Heart left ventricle (tissue), 16 donors: ENCODE data around the gene DCX. TPM values are rescaled to one million over a fixed set of nuclear protein-coding genes. Genes with fewer than 3 reads are reported as not detected.
A peak's percentile ranks its signal among the peaks of the same experiment; 100 is the strongest.

Experiments
- ATAC-seq, 4 donors: fragments of 200-7000 bp; cut with Tn5 transposase; one replicate each; pipeline ENCODE4 v1.9.1; 2020 to 2022; ENCODE audit warnings: moderate library complexity in 4 of 4, mild to moderate bottlenecking in 3 of 4, moderate number of reproducible peaks in 1 of 4
- DNase-seq, 5 donors: peaks; one replicate each; pipeline ENCODE4 v3.0.0-alpha.2; 2020
- H3K27ac ChIP-seq, 12 donors: fragments of 200-600 bp; sonication (generic) in 4 of 12; one replicate each; pipeline versions ENCODE4 v1.5.0 to v1.8.0; 2016 to 2022; ENCODE audit warnings: mild to moderate bottlenecking in 2 of 12
- H3K27me3 ChIP-seq, 9 donors: fragments of 200-600 bp; sonication (generic) in 2 of 9; one replicate each; pipeline versions ENCODE4 v1.5.1 to v1.8.0; 2016 to 2022; ENCODE audit warnings: mild to moderate bottlenecking in 3 of 9
- H3K36me3 ChIP-seq, 9 donors: fragments of 200-600 bp; sonication (generic) in 2 of 9; one replicate each; pipeline versions ENCODE4 v1.5.0 to v1.8.0; 2018 to 2022; ENCODE audit warnings: mild to moderate bottlenecking in 2 of 9
- H3K4me1 ChIP-seq, 12 donors: fragments of 200-600 bp; sonication (generic) in 4 of 12; one replicate each; pipeline versions ENCODE4 v1.5.0 to v1.8.0; 2016 to 2022; ENCODE audit warnings: mild to moderate bottlenecking in 3 of 12
- H3K4me3 ChIP-seq, 12 donors: fragments of 200-600 bp; sonication (generic) in 4 of 12; one replicate each; pipeline versions ENCODE4 v1.5.0 to v1.8.0; 2017 to 2022; ENCODE audit warnings: mild to moderate bottlenecking in 9 of 12, moderate library complexity in 4 of 12
- H3K9me3 ChIP-seq, 12 donors: fragments of 200-600 bp; sonication (generic) in 4 of 12; one replicate each; pipeline versions ENCODE4 v1.5.0 to v1.8.0; 2016 to 2022; ENCODE audit warnings: mild to moderate bottlenecking in 1 of 12
- POLR2A ChIP-seq, 2 donors: fragments of 450-650 bp; IDR thresholded peaks; one replicate each; pipeline ENCODE4 v1.6.1; 2017; ENCODE audit warnings: antibody characterized with exemption in 2 of 2, mild to moderate bottlenecking in 2 of 2, moderate library complexity in 2 of 2
- WGBS, 4 donors: extraction: QIAGEN DNeasy Blood & Tissue Kit in 2 of 4; methylation state at CpG; one replicate each; pipeline versions ENCODE4 v1.1.5 to v1.1.7; 2013 to 2018; 5-methylcytosine and 5-hydroxymethylcytosine counted together
- intact Hi-C, 10 donors: fragments of 100-400 bp; cut with DNase I; formaldehyde crosslinking; loops; one replicate each; pipeline versions ENCODE4 v1.11.1 to v1.14.2; 2022
- polyA plus RNA-seq, 2 donors: library from polyadenylated mRNA; stranded (reverse); fragments of 200-250 nt; gene quantifications; one replicate each; pipeline ENCODE4 v1.2.3, GENCODE V29; 2013
- total RNA-seq, 9 donors: library from RNA; depleted of rRNA in 2 of 9; stranded (reverse); fragments of >200 nt in 2 of 9; fragmentation: NEBNext Ultra II Directional in 3 of 9; extraction: Animal tissue kit (Norgen Biotek cat#: 25700) in 3 of 9; gene quantifications; one replicate each; pipeline versions ENCODE4 v1.1.0 to v1.2.4, GENCODE V29; 2016 to 2023
- TF ChIP-seq, protein P1 (sequence below), 12 donors: fragments of 200-600 bp; sonication (generic) in 4 of 12; IDR thresholded peaks; one replicate each; pipeline versions ENCODE4 v1.5.0 to v1.8.0; 2018 to 2022; ENCODE audit warnings: antibody characterized with exemption in 12 of 12, mild to moderate bottlenecking in 5 of 12
- donor health status: ischemic (EF 13 %, LVEDD 7.1; RV severe dilation, severe dysfunction).
- donor health status: healthy with polysubstance abuse.
- donor health status: DM: no; HTN: yes; CAD: no.
- donor health status: DM: no; HTN: no; CAD: no.
- donor health status: ischemic (EF 25% LVEDD 6.9; RV normal size, moderate dysfunction).
- donor health status: ischemic (EF 25% LVEDD 5.7; RV mildly dilated, moderate dysfunction).
- donor health status: healthy.
- donor health status: DM: yes; HTN: yes; CAD: no.
- donor health status: ischemic (EF 35%, LVEDD 5.7; RV mildly dilated, moderate dysfunction).
- donor health status: nonischemic (EF 11% LVEDD 7.7; RV severe dilation, severe dysfunction).
- donor health status: DM: yes; HTN: yes; CAD: no.
- donor health status: PGD.
- donor health status: ischemic (EF 29% LVEDD 5.4; RV normal size, mild dysfunction).
- donor health status: nonischemic (EF 23%, LVEDD 6.1; RV moderate dilation, normal function).

DCX gene
- total and polyA plus RNA-seq, 11 donors = 0.04 to 0.09 (median 0.07) TPM; not detected in 7

DNA sequence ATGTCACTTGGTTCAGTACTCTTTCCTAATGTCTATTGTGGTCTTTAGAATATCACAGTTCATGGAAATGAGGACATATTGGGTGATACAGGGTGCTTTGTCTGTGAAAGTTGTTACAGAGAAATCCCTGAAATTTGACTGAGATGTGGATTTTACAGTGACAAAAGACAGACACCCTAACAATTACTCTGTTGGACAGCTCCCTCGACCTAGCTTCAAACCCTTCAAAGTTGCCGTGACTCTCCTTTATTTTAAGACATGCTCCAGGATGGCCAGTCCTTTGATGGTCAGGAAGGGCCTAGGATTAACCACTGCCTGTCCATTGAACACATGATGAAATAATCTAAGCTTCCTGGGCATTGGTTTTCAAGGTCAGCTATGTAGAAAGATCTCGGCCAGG lies 4.0 kb downstream of the DCX start:
- Histone ChIP-seq H3K27ac (no peak overlapping the region), H3K4me1 (no peaks in the 10 kb centered on the region), H3K4me3 (no peak overlapping the region), H3K36me3 (no peaks in the 10 kb centered on the region), H3K9me3 (no peaks in the 10 kb centered on the region), H3K27me3 (peaks cover 0 to 33% (median 0%) of the 10 kb centered on the region in 9 donors)
- ATAC-seq (no peak), DNase-seq (no peak)
- WGBS, 4 donors = 11 to 38% (median 20%) methylated on average over 2 to 3 of the region's 3 CpGs
- TF ChIP-seq POLR2A (IDR thresholded peaks at IDR 0.05) = no peak
- TF ChIP-seq, protein P1, sequence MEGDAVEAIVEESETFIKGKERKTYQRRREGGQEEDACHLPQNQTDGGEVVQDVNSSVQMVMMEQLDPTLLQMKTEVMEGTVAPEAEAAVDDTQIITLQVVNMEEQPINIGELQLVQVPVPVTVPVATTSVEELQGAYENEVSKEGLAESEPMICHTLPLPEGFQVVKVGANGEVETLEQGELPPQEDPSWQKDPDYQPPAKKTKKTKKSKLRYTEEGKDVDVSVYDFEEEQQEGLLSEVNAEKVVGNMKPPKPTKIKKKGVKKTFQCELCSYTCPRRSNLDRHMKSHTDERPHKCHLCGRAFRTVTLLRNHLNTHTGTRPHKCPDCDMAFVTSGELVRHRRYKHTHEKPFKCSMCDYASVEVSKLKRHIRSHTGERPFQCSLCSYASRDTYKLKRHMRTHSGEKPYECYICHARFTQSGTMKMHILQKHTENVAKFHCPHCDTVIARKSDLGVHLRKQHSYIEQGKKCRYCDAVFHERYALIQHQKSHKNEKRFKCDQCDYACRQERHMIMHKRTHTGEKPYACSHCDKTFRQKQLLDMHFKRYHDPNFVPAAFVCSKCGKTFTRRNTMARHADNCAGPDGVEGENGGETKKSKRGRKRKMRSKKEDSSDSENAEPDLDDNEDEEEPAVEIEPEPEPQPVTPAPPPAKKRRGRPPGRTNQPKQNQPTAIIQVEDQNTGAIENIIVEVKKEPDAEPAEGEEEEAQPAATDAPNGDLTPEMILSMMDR (IDR thresholded peaks at IDR 0.05) = no peak
- intact Hi-C loops = no loop called here

DNA sequence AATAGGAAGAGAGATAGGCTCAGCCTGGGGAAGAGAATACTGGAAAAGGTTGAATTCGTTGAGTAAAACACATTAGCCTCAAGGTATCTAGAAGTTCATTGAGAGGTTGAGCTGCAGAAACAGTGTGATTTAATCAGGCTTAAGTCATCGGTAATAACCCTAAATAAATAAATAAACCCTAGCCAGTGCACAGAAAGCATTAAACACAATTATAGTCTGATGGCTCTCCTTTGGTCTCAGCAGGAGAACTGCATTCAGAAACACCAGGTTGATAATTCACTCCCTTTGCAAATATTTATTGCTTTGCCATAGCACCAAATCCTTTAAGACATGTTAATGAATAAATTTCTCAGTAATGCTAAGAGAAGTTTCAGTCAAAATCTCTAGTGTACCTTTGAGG lies 9.6 kb downstream of the DCX start:
- no peaks in the 10 kb centered on the region for H3K36me3 ChIP-seq
- DNase-seq (no peak), ATAC-seq (no peak)
- TF ChIP-seq, protein P1 (IDR thresholded peaks at IDR 0.05) = no peak
- no peak for TF ChIP-seq POLR2A (IDR thresholded peaks at IDR 0.05)
- no peaks in the 10 kb centered on the region for H3K4me1 ChIP-seq
- no peak overlapping the region for H3K4me3 ChIP-seq
- H3K27me3 ChIP-seq = peaks cover 0 to 20% (median 0%) of the 10 kb centered on the region in 9 donors
- no peaks in the 10 kb centered on the region for H3K9me3 ChIP-seq
- intact Hi-C loops = no loop called here
- 45 to 67% (median 61%) methylated on average over 2 of the region's 2 CpGs for WGBS, 4 donors
- H3K27ac ChIP-seq = no peak overlapping the region

DNA sequence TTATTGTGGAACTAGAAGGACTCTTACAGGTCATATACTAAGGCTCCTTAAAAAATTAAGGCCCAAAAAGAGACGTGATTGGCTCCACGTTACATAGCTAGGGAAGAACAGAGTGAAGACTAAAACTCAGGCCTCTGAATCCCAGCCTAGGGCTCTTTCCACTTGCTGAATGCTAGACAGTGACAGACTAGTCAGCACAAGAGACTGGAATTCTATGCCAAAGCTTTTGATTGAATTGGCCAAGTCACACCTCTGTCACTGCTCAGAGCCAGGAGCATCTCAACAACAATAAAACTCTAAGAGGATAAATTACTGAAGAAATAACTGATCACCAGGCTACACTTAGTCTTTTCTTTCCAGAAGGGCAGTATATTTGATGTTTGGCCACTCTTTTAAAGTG lies 16.8 kb downstream of the DCX start:
- TF ChIP-seq, protein P1 (IDR thresholded peaks at IDR 0.05) = no peak
- TF ChIP-seq POLR2A (IDR thresholded peaks at IDR 0.05) = no peak
- peak overlapping the region in 3 of 12 donors; percentile 30 to 53 (median 43) for H3K27ac ChIP-seq
- peak in 2 of 4 donors; percentile 38 to 62 for ATAC-seq

DNA sequence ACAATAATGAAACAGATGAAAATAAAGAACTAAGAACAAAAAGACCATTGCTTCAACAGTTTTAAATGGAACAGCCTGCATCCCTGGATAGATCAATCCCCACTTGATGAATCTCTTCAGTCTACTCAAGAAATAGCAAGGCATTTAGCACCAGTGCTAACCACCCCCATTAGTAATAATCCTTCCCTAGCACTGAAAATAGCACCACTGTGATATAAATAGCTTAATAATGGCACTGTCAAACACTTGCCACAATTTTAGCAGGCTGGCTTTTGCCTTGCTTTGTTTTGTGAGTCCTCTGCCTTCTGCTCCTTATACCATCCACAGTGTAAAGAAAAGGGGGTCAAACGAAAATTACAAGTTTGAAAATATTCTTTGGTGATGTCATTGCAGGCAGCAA lies 17.4 kb downstream of the DCX start:
- Histone ChIP-seq H3K4me3 (no peak overlapping the region), H3K9me3 (no peaks in the 10 kb centered on the region), H3K27ac (peak overlapping the region in 4 of 12 donors; percentile 16 to 53 (median 36)), H3K27me3 (peaks cover 0 to 15% (median 0%) of the 10 kb centered on the region in 9 donors), H3K4me1 (peaks cover 0 to 3% (median 0%) of the 10 kb centered on the region in 12 donors), H3K36me3 (no peaks in the 10 kb centered on the region)
- ATAC-seq (peak; percentile 62 to 71 (median 68)), DNase-seq (no peak)
- no peak for TF ChIP-seq POLR2A (IDR thresholded peaks at IDR 0.05)
- TF ChIP-seq, protein P1 (IDR thresholded peaks at IDR 0.05) = no peak
- 6 to 30% (median 24%) methylated on average over 1 of the region's 1 CpG for WGBS, 4 donors
- intact Hi-C loops = no loop called here

More for the DNA sequence above, 16.8 kb downstream of the DCX start:
- H3K4me3 ChIP-seq = no peak overlapping the region
- no peaks in the 10 kb centered on the region for H3K9me3 ChIP-seq
- intact Hi-C loops = no loop called here
- H3K27me3 ChIP-seq = peaks cover 0 to 15% (median 0%) of the 10 kb centered on the region in 9 donors
- DNase-seq = no peak
- no peaks in the 10 kb centered on the region for H3K36me3 ChIP-seq
- H3K4me1 ChIP-seq = peaks cover 0 to 3% (median 0%) of the 10 kb centered on the region in 12 donors
- WGBS, 4 donors = 49 to 83% (median 67%) methylated on average over 2 of the region's 2 CpGs
